HG02885 (cell line): ENCODE measurements around the gene SLC52A1.
A peak's percentile ranks its signal among the peaks of the same experiment; 100 is the strongest.
"Not testable (repeated sequence)": the region's sequence is repeated elsewhere in the genome, so short reads cannot be mapped to it uniquely, and the experiment has no call there.

Experiments used
- ATAC-seq: cut with Tn5 transposase; IDR thresholded peaks from one replicate; pipeline ENCODE4 v1.9.1; 2021; ENCODE audit warnings: mild to moderate bottlenecking; ENCODE audit not compliant: unreplicated experiment, poor library complexity

SLC52A1 gene

DNA sequence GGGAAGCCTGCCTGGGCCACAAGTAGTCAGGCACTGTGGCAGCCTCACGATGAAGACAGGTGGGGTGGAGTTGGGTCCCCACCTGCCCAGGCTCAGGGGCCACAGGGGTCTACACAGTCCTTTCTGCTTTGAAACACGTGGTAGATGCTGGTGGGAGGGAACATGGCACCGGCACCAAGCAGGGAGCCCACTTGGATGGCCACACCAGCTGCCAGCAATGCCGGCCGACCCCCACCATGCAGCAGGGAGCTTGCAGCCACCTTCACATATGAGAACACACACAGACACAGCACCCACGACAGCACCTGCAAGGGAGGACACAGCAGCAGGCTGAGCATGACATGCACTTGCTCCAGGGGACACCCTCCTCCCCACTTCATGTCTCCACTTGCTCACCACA is 2.4 kb downstream of the SLC52A1 start:
- no peak for ATAC-seq

DNA sequence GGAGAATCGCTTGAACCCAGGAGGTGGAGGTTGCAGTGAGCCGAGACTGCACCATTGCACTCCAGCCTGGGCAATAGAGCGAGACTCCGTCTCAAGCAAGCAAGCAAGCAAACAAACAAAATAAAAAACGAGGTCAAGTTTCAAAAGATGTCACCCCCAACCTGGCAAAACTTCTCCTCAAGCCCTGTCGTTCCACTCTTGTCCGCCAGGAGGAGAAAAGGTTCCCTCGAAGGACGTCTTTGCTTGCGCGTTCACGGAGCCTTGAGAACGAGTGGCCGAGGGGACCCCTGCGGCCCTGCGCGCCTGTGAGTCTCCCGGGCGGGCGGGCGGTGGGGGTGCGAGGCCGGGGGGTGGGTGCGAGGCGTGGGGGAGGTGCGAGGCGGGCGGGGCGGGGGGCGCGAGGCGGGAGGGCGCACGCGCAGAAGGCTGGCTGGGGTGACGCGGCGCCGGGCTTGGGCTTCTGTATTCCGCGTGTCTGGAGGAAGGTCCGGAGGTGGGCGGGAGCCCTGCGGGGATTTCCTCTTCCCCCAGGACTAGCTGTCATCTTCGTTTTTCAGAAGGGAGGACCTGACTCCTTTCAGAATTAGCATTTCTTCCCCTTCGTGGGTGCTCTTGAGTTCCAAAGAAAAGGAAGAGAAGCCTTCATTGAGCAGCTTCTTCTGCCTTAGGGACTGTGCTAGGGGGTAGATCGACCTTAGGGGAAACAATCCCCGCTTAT is 3.7 kb downstream of the SLC52A1 start:
- peak; percentile 62 for ATAC-seq

DNA sequence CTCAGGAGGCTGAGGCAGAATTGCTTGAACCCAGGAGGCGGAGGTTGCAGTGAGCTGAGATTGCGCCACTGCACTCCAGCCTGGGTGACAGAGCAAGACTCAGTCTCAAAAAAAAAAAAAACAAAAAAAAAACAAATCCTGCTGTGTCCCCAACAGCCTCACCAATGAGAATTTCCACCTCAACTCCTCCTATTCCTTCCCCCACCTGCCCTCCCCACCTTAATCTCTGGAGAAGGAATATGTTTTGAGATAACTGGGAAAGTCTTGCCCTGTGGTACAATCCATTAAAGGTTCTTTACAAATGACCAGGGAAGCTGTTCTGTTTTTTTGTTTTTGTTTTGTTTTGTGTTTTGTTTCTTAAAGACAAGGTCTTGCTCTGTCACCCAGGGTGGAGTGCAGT is 5.1 kb downstream of the SLC52A1 start:
- not testable (repeated sequence) for ATAC-seq

DNA sequence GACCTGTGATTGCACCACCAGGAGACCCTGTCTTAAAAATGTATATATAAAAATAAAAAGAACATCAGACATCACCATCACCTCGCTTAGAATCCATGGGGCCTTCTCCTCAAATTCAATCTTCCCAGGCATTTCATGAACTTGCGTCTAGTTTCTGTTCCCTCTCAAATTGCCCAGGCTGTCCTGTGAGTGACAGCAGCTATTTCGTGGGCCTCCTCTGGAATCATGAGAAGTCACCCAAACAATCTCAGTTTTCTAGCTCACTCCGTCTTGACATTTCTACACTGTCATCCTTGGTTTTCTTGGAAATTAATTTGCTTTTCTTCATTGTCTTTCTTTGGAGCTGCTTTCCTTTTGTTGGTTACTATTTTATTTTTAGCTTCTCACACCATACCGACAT is 7.3 kb downstream of the SLC52A1 start:
- ATAC-seq = no peak

DNA sequence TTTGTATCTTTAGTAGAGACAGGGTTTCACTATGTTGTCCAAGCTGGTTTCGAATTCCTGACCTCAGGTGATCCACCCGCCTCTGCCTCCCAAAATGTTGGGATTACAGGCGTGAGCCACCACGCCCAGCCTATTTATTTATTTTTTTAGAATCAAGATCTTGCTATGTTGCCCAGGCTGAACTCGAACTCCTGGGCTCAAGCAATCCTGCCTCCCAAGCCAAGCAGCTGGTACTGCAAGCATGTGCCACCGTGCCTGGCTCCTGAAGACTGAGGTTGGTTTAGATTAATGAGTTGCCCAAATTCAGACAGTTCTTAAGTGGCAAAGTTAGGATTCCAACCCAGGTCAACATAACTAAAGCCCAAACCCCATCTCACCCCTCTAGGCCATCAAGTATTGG is 7.9 kb downstream of the SLC52A1 start:
- no peak for ATAC-seq

DNA sequence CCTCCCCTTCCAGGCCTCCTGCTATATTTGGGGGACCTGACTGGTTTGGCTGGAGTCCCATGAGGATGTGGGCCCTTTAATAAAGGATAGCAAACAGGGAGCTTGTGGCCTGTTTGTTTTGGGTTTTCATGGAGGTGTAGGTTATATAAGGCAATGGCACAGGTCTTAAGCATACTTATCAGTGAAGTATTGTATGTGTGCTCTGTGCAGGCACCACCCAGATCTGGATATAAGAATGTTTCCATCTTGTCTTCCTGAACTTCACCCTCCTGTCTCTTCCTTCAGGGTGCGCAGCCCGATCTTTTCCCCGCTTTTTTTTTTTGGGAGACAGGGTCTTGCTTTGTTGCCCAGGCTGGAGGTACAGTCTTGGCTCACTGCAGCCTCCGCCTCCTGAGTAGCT is 10.6 kb downstream of the SLC52A1 start:
- no peak for ATAC-seq

DNA sequence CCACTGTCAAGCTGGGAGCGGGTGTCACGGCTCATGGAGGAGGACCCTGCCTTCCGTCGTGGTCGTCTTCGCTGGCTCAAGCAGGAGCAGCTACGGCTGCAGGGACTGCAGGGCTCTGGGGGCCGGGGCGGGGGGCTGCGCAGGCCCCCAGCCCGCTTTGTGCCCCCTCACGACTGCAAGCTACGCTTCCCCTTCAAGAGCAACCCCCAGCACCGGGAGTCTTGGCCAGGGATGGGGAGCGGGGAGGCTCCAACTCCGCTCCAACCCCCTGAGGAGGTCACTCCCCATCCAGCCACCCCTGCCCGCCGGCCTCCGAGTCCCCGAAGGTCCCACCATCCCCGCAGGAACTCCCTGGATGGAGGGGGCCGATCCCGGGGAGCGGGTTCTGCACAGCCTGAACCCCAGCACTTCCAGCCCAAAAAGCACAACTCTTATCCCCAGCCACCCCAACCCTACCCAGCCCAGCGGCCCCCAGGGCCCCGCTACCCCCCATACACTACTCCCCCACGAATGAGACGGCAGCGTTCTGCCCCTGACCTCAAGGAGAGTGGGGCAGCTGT is 11.6 kb downstream of the SLC52A1 start:
- ATAC-seq = no peak

DNA sequence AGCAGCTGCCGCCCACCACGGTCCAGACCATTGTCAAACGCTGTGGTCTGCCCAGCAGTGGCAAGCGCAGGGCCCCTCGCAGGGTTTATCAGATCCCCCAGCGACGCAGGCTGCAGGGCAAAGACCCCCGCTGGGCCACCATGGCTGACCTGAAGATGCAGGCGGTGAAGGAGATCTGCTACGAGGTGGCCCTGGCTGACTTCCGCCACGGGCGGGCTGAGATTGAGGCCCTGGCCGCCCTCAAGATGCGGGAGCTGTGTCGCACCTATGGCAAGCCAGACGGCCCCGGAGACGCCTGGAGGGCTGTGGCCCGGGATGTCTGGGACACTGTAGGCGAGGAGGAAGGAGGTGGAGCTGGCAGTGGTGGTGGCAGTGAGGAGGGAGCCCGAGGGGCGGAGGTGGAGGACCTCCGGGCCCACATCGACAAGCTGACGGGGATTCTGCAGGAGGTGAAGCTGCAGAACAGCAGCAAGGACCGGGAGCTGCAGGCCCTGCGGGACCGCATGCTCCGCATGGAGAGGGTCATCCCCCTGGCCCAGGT is 13.0 kb downstream of the SLC52A1 start:
- ATAC-seq = no peak

DNA sequence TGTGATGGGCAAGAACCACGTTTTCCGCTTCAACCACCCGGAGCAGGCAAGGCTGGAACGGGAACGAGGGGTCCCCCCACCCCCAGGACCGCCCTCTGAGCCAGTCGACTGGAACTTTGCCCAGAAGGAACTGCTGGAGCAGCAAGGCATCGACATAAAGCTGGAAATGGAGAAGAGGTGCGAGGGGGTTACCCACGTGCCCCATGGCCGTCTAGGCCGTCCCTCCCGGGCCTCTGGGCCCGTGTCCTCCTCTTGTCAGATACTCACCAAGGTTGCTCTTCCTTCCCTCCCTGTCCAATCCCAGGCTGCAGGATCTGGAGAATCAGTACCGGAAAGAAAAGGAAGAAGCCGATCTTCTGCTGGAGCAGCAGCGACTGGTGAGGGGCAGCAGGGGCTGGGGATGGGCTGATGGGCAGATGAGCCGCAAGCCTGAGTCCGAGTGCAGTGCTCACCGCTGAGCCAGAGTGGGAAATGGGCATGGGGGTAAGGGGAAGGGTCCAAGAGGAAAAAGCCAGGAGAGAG is 14.7 kb downstream of the SLC52A1 start:
- ATAC-seq = no peak

DNA sequence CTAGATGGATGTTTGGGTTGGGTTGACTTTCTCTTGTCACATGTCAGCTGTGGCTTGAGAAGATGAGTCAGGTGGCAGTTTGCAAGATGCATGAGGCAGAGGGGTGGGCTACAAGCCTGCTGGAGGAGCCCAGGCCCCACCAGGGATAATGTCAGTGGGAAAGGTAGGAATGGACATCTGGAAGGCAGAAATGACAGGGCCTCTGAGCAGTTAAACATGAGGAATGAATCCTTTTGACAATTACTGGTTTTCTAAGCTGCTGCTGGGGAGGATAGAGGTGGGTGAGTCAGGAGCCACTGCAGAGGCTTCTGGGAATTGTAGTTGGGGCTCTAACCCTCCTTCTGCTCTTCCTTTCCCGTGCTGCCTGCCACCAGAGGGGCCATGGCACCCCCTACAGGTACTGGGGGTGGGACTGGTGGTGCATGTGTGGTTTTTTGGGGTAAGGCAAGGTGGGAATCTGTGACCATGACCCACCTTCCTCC is 15.7 kb downstream of the SLC52A1 start:
- no peak for ATAC-seq

DNA sequence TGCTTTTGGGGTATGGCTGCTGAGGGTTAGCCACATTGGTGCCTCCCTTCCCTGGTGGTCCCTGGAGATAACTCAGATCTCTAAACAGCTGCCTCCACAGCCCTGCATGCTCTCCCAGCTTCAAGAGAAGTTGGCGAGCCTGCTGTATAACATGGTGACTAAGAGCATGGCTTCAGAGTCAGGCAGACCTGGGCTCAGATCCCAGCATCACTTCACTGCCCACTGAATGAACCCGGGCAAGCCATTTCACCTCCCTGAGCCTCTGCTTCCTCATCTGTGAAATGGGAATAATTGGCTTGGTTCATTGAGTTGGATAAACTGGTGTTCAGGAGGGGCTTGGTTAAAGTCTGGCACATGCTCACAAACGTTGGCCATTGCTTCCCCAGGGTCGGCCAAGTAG is 20.9 kb downstream of the SLC52A1 start:
- no peak for ATAC-seq

DNA sequence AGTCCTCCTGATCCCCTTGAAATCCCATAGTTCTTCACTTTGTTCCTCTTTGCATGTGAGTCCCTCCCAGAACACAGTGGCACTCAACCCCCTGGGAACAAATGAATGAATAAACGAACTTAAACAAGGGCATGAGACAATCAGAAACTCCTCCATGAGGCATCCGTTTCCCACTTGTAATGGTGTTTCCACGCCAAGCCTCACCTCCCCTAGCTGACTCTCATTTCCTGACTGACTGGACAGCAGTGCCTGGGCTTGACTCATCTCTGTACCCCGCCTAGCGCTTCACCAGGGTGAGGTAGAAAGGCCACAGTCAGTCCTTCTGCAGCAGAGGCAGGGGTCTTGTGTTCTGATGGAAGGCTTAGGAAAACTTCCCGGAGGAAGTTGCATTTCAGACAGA is 23.3 kb downstream of the SLC52A1 start:
- ATAC-seq = no peak

DNA sequence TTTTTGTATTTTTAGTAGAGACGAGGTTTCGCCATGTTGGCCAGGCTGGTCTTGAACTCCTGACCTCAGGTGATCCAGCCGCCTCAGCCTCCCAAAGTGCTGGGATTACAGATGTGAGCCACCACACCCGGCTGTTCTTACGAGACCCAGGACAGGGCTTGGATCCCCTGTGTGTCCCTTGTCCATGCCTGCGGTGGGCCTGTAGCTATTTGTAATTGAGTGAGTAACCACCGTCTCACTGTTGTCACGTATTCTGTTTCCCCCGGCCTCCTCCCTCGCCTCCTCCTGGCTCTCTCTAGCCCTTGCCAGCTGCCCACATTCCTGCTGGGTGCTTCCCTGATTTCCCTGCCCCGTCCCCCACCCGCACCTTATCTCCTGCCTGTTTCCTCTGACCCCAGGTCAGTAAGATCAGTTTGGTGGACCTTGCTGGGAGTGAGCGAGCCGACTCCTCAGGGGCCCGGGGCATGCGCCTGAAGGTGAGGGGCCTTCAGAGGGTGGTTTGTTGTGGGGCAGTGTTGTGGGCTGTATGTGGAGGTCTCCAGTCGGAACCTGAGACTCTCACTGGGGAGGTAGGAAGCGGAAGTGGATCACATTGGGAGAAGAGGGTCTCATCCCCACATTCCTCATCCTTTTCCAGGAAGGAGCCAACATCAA is 31.9 kb downstream of the SLC52A1 start:
- no peak for ATAC-seq

DNA sequence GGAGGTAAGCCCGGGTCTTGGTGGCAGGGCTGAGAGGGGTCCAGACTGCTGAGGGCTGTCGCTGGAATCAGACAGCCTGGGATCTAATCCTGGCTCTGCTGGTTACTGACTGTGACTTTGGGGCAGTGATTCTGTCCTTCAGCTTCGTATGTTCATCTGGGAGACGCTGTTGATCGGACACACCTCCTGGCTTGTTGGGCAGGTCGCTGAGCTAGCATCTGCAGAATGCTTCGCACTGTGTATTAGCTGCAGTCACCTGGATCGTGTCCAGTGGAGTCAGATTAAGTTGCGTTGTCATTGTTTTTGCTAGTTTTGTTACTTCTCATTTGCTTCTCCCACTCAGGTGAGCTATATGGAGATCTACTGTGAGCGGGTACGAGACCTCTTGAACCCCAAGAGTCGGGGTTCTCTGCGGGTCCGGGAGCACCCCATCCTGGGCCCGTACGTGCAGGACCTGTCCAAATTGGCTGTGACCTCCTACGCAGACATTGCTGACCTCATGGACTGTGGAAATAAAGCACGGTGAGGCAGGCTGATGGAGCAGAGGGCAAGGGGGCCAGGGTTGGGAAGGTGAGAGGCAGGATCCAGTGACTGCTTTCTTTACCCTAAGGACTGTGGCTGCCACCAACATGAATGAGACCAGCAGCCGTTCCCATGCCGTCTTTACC is 33.0 kb downstream of the SLC52A1 start:
- no peak for ATAC-seq

DNA sequence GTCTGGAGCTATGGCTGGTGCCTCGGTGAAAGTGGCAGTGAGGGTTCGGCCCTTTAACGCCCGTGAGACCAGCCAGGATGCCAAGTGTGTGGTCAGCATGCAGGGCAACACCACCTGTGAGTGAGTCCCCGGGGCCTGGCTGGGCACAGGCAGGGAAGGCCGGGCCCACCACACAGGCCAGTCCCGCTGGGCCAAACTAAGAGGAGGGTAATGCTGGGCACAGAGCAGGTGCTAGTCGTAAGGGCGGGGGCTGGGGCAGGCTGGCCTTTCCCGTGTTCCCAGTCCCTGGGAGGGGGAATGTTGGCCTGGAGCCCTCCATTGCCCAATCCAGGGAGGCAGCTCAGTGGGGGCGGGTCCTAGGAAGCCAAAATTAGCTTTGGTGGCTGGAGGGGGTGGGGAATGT is 35.0 kb downstream of the SLC52A1 start:
- ATAC-seq = no peak

DNA sequence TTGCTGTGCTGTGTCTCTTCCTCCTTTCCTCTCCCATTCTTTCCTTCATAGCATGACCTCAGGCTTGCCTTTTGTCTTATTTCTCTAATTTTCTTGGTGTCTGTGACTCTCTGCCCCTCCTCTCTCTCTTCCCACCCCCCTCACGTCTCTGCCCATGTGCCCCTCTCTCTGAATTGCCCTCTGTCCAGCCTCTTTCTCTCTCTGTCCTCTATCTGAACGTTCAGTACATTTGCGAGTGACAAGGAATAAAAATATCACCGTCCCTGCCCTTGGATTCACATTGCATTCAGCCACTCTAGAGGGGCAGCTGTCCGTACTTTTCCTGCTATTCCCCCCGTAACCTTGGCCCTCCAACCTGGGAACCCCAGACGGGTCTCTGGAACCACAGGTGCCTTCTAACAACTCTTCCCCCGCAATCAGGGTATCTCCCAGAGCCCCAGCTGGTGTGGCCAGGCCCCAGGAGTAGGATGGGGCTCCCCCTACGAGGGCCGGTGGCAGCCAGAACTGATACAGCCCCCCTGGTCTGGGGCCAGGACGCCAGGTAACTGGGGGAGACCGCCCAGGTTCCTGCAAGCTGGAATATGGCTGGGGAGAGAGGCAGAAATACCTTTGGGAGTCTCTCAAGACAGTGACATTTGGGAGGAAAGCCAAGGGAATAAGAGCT is 35.7 kb downstream of the SLC52A1 start:
- no peak for ATAC-seq

DNA sequence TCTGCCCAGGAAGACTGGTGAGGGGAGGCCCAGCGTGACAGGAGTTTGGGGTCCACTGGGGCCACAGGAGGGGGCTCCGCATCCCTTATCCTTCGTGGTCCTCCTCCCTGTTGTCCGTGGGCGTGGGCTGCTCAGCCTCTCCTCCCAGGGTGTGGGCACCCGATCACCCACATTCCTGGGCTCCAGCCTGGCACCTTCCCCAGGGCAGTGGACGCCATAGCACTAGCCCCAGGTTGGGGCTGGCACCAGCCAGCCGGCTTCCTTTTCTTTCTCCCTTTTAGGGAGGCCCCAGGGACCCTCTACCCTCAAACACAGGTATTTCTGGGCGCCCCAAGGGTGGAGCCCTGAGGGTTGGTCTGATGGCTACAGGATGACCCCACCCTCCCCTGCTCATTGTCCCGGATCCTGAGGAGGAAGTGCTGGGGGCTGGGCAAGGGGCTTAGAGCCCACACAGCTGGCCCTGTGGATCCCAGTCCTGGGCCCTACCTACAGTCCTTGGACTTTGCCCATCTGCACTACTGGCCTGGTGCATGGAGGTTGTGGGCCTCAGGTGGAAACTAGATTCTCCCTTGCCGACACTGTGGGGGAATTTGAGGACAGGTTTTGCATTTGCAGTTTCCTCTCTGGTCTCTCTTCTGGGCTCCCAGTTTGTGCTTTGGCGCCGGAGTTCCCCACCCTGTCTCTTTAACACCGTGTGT is 36.3 kb downstream of the SLC52A1 start:
- no peak for ATAC-seq

DNA sequence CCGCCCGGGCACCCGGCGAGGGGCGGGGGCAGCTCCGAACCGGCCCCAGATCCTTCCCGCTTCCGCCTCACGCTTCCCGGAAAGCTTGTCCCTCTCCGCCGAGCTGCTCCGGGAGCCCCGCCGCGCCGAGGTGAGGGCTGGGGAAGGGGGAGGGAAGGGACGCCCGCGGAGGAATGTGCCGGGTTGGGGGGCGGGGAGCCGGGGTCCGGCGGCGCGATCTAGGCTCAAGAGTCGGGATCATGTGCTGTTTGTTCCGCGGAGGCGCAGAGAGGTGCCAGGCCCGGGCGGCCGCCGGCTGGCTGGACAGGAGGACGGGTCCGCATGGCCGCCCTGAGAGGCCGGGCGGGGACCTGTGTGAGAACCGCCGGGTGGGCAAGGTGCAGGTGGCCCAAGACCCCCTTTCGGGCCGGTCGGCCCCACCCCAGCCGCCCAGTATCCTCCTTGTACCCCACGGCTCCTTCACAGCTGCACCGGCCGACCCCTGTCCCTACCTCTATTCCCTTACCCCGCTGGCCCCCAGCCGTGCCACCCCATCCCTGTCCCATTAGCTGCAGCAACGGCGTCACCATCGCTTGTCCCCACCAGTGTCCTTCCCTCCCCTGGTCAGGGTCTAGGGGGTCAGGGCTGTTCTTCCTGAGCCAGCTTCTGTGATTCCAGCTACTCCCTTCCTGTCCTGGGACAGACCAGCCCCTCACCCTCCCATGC is 37.0 kb downstream of the SLC52A1 start:
- ATAC-seq = no peak
